Neural crest cell (in vitro differentiated cells): ENCODE measurements around the gene CCNG2. TPM values are rescaled to one million over a fixed set of nuclear protein-coding genes. Genes with fewer than 3 reads are reported as not detected.

Experiments used
- DNase-seq: peaks from one replicate; pipeline ENCODE4 v3.0.0; 2021; ENCODE audit warnings: low read depth, mixed read lengths, low spot score
- H3K27ac Mint-ChIP-seq: one replicate; pipeline ENCODE4 v1.8.0; 2021; ENCODE audit warnings: mild to moderate bottlenecking, mixed read lengths; ENCODE audit not compliant: unreplicated experiment
- H3K27me3 Mint-ChIP-seq: 2 replicates; pipeline ENCODE4 v1.8.0; 2021; ENCODE audit warnings: low read depth, mild to moderate bottlenecking, mixed read lengths
- H3K36me3 Mint-ChIP-seq: 2 replicates; pipeline ENCODE4 v1.8.0; 2021; ENCODE audit warnings: low read depth, mild to moderate bottlenecking, mixed read lengths
- H3K4me1 Mint-ChIP-seq: 2 replicates; pipeline ENCODE4 v1.8.0; 2021; ENCODE audit warnings: mixed read lengths
- H3K4me3 Mint-ChIP-seq: one replicate; pipeline ENCODE4 v1.8.0; 2021; ENCODE audit warnings: mild to moderate bottlenecking, mixed read lengths
- H3K9me3 Mint-ChIP-seq: 2 replicates; pipeline ENCODE4 v1.8.0; 2021; ENCODE audit warnings: mixed read lengths
- total RNA-seq: library from RNA; stranded (reverse); gene quantifications from 2 replicates; pipeline ENCODE4 v1.2.1, GENCODE V29; 2021
- TF ChIP-seq, protein P1 (sequence below): fragments of 200-600 bp; sonication (generic); conservative IDR thresholded peaks from 2 replicates; pipeline ENCODE4 v1.5.0; 2021; ENCODE audit warnings: antibody characterized with exemption, mild to moderate bottlenecking

The CCNG2 gene
- total RNA-seq, 1 donor from 2014 or later: 57.2 TPM

DNA sequence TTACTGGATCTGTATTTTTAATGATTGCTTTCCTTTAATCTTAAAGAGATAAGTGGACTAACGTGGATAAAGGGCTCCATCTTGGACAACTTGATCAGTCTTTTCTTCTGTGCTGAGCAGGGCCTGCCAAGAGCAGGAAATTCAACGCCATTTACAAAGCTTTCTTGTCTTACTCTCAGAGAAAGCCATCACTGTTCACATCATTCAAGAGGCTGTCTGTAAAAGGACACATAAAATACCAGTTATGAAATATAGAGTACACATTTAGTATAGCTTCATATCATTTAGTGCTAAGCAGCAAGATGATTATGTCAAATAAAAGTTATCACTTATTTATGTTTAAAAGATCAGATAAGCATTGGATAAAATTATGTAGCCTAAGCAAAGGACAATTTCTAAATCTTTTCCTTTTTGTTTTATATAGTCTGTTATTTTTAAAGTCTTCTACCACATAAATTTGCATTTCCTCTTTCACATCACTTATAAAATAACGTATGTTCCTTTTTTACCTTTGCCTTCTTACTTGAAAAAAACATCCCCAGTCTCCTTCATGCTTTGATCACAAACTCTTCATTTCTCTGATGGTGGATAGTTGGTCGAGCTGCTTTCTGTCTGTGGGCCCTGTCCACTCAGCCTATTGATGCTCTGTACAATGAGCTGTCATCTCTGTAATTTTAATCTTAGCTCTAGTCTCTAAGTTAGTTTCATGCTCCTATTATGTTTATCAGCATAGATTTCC lies 2.1 kb upstream of the CCNG2 start:
- peaks cover 3% of the 10 kb centered on the region for H3K27me3 Mint-ChIP-seq
- TF ChIP-seq, protein P1, sequence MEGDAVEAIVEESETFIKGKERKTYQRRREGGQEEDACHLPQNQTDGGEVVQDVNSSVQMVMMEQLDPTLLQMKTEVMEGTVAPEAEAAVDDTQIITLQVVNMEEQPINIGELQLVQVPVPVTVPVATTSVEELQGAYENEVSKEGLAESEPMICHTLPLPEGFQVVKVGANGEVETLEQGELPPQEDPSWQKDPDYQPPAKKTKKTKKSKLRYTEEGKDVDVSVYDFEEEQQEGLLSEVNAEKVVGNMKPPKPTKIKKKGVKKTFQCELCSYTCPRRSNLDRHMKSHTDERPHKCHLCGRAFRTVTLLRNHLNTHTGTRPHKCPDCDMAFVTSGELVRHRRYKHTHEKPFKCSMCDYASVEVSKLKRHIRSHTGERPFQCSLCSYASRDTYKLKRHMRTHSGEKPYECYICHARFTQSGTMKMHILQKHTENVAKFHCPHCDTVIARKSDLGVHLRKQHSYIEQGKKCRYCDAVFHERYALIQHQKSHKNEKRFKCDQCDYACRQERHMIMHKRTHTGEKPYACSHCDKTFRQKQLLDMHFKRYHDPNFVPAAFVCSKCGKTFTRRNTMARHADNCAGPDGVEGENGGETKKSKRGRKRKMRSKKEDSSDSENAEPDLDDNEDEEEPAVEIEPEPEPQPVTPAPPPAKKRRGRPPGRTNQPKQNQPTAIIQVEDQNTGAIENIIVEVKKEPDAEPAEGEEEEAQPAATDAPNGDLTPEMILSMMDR: no peak
- H3K4me3 Mint-ChIP-seq: peak overlapping the region; percentile 98
- DNase-seq: no peak
- no peaks in the 10 kb centered on the region for H3K9me3 Mint-ChIP-seq
- peak overlapping the region; percentile 85 for H3K27ac Mint-ChIP-seq
- peaks cover 44% of the 10 kb centered on the region for H3K4me1 Mint-ChIP-seq
- no peaks in the 10 kb centered on the region for H3K36me3 Mint-ChIP-seq

DNA sequence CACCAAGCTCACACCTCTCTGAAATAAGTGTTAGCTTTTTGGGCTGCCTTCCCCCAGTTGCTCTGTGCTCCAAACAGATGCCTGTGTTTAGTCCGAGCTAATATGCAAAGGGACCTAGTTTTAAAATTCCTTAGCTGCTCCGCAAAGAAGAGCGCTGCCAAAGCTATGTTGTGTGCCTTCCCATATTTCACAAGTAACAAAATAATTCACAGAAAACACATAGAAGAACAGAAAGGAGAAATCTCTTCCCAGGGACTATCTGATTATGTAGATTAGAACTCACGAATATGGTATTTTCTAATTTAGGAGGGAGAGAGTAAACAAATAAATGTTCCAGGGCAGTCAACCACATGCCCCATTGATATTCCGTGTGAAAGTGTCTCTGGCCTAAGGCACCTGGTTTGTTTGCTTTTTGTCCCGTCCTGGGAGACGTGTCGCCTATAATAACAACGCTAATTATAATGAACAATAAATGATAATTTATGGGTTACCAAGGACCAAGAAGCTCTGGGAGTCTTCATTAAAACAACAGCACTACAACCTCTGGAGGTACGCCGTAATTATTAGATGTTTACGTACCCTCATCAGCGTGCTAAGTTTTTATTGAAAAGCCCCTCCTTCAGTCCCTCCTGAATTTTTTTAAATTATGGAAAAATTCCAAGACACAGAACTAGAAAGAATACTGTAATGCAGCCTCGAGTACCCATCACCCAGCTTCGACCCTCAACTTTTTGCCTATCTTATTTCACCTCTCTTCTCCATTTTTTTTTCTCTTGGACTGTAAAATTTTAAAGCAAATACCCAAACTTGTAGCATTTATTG lies 1.2 kb upstream of the CCNG2 start:
- DNase-seq: no peak
- peaks cover 49% of the 10 kb centered on the region for H3K4me1 Mint-ChIP-seq
- H3K27me3 Mint-ChIP-seq: peaks cover 3% of the 10 kb centered on the region
- H3K4me3 Mint-ChIP-seq: peak overlapping the region; percentile 98
- H3K27ac Mint-ChIP-seq: peak overlapping the region; percentile 100
- TF ChIP-seq, protein P1: no peak
- no peaks in the 10 kb centered on the region for H3K9me3 Mint-ChIP-seq
- H3K36me3 Mint-ChIP-seq: peaks cover 3% of the 10 kb centered on the region

DNA sequence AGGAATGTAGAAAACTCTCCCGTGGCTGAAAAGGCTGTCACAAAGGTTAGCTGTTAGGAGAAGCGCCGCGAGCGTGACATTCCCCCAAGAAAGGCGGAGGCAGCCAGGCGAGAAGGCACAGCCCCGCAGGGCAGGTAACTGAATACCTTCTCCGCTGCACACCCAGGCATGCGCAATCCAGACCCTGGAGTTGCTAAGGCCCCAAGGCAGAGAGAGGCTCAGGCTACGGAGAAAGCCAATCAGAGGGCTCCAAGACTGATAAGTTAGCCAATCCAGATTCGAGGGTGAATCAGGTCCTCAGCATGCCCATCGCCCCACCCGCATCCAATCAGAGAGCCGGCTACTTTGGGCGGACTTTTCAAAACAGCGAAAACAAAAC lies 485 bp upstream of the CCNG2 start:
- H3K27me3 Mint-ChIP-seq: peaks cover 3% of the 10 kb centered on the region
- H3K36me3 Mint-ChIP-seq: peaks cover 3% of the 10 kb centered on the region
- H3K27ac Mint-ChIP-seq: peak overlapping the region; percentile 100
- no peaks in the 10 kb centered on the region for H3K9me3 Mint-ChIP-seq
- peak overlapping the region; percentile 98 for H3K4me3 Mint-ChIP-seq
- TF ChIP-seq, protein P1: no peak
- peak; percentile 85 for DNase-seq
- peaks cover 49% of the 10 kb centered on the region for H3K4me1 Mint-ChIP-seq

DNA sequence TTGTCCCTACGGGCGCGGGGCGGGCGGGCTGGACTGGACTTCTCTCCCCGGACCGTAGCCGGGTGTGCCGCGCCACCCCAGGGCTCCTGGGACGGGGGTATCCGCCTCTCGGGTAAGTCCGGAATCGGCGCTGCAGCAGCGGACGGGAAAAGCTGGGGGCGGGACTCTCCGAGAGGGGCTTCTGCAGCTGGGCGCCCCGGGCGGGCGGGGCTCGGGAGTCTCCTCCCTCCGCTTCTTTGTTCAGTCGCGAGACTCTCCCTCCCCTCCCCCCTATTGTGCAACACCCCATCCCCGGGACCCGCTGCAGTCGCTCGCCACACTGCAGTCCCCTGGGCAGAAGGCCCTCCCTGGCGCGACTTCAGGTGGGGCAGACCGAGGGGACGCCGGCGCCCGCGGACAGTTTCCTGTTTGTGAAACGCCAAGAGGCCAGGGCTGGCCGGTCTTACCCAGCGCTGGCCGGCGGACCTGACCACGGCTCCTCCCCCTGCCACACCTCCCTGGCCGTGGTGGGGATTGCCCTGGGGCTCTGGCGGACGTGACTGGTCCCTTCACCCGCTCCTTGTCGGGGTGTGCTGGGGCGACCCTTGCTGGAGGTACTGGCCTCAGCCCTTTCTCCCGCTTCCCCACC lies 966 bp downstream of the CCNG2 start:
- Mint-ChIP-seq H3K4me1 (peaks cover 52% of the 10 kb centered on the region), H3K4me3 (peak overlapping the region; percentile 98), H3K9me3 (no peaks in the 10 kb centered on the region), H3K27ac (peak overlapping the region; percentile 70), H3K36me3 (peaks cover 11% of the 10 kb centered on the region), H3K27me3 (peaks cover 3% of the 10 kb centered on the region)
- TF ChIP-seq, protein P1: no peak
- DNase-seq: peak; percentile 83

DNA sequence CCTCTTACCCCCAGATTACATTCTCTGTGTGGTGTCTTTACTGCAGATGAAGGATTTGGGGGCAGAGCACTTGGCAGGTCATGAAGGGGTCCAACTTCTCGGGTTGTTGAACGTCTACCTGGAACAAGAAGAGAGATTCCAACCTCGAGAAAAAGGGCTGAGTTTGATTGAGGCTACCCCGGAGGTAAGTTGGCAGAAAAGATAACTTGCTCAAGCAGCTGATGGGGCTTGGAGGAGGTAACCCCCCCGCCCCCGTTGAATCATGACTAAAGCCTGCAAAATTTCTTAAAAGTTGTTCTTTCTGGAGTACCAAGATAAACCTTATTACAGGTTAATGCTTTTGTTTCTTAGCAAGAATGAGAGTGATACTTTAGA lies 1.5 kb downstream of the CCNG2 start:
- Mint-ChIP-seq H3K4me3 (peak overlapping the region; percentile 98), H3K27me3 (peaks cover 3% of the 10 kb centered on the region), H3K27ac (peak overlapping the region; percentile 70), H3K4me1 (peaks cover 52% of the 10 kb centered on the region), H3K36me3 (peaks cover 16% of the 10 kb centered on the region), H3K9me3 (no peaks in the 10 kb centered on the region)
- TF ChIP-seq, protein P1: no peak
- no peak for DNase-seq
